SIG-M5 treated with dmso at 0.1 percent for 504 hours (cell line): ENCODE results near the gene SFI1.
"Not testable (repeated sequence)": the region's sequence is repeated elsewhere in the genome, so short reads cannot be mapped to it uniquely, and the experiment has no call there.

ENCODE experiments used
- DNase-seq: peaks from one replicate; lab custom pipeline; 2025; ENCODE audit not compliant: unreplicated experiment; lab: John Stamatoyannopoulos, UW

SFI1 gene

DNA sequence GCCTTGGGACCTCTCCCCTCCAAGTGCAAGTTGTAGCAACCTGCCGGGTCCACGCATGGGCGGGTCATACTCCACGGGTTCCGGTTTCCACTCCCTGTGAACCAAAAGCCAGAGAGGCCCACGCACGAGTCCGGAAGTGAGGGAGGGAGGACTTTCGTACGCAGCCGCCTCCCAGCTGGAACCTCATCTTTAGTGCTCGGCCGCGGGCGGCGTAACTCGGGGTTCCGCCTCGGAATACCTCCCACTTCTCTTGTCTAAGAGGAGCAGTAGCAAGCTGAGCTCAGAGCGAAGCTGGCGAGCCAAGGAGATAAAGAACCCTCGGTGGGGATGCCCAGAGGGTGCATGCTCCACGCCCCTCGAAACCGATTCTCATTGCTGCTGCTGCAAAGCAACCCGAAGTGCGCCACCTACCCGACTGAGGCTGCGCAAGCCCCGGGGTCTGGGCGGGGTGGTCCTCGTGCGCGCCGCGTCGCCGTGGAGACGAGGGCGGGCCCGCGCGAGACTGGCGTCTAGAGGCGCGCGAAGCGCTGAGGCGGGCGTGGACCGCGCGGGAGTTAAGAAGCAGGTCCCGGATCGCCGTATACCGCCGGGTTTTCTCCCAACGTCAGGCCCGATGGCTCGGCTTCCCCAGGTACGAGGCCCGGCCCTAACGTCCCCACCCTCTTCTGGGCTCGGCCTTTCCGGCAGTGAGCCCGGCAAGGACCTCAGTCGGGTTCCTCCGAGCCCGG is at the start of gene SFI1:
Gene SFI1 (plus strand): TSS at position 530 of the 728 bp plus-strand sequence. CDS start 11,749 bp downstream, outside the sequence.
- peak; percentile 89 for DNase-seq

DNA sequence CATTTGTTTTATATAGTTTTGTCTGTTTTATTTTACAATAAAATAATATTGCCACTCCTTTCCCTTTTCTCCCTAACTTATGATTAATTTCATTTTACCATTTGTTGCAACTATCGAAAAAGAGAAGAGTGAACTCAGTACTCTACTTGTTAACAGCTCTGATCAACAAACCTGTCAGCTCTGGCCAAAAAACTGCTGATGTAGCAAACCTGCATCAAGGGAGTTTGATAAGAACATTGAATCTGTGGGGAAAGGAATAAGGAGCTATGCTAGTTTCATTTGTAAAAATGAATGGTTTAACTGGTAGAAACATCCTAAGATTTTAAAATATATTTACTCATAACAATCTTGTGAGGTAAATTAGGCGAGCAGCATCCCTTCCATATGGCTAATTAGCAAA is 49.6 kb upstream of the SFI1 start:
- DNase-seq = no peak

- DNase-seq = no peak
These were observed 49.0 kb upstream of the SFI1 start for GRCh38 chr22:31447337-31447736.

DNA sequence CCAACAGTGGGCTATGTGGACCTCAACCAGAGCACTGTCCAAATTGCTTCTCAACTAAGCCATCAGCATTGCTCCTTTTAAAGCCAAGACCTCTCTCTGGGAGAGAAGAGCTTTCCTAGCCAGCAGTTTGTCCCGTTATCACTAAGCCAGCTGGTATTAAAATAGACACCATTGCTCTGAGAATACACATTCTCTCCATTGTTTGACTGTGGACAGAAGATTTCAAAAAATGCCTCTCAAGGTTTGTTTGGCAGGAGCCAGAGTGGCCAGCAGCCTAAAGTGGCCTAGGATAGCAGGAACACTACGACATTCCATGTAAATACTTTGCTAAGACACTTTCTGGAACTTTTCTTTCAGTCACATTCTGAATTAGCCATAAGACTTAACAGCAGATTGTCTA is 48.0 kb upstream of the SFI1 start:
- no peak for DNase-seq

DNA sequence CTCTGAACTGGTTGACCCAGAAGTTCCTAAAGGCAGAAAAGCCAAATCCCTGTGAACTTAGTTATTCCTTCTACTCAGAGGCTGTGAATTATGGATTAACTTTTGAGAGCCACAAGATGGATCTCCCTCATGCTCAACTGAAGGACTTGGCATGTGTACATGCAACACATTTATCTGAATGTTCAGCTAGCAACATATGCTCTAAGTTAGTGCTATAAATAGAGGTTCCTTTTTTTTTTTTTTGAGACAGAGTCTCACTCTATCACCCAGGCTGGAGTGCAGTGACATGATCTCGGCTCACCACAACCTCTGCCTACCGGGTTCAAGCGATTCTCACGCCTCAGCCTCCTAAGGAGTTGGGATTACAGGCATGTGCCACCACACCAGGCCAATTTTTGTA is 46.8 kb upstream of the SFI1 start:
- peak; percentile 1 for DNase-seq

DNA sequence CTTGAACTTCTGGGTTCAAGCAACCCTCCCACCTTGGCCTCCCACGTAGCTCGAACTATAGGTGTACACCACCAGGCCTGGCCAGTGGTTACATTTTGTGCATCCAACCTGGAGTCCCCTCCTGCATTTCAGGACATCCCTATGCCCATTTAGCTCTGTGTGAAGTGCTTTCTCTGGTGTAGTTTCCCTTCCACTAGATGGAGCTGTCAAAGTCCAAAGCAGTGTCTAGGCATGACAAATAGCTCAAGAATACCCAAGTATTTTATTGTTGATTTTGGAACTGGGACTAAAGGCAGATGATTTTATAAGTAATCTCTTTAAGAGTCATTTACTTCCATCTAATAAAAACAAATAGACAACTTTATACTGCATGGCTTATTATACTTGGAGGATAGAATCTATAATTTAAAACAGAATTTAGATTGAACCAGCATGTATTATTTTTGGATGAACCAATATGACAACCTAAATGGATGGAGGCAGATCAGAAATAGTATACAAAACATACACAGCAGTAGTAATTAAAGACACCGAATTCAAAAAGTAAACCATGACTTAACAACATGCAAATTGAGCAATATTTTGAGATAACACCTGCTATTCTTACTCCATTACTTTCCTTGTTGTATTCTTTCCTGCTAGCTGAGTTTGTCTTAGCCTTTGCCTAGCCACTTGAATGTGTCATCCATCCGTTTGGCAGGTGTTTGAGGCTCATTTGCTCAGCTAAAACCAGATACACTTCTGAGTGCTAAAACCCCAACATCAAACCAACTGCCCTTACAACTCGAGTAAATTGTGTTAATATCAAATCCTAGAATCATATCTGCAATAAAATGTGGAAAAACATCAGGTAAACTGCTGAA is 44.4 kb upstream of the SFI1 start:
- DNase-seq = peak; percentile 56

DNA sequence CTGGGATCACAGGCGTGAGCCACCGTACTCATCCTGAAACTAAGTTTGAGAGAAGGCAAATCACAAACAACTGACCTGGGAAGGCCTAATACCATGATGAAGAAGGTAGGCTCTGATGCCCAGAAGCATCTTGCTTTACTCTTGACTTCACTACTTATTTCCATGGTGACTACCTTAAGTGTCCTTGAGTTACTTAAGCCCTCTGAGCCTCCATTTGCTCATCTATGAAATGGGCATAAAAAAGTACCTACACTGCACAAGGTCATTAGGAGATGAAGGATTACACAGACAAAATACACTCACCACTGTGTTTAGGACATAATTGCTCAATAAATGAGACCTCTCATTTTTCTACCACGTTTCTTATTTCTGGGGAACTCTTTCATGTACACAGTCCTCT is 34.6 kb upstream of the SFI1 start:
- no peak for DNase-seq

DNA sequence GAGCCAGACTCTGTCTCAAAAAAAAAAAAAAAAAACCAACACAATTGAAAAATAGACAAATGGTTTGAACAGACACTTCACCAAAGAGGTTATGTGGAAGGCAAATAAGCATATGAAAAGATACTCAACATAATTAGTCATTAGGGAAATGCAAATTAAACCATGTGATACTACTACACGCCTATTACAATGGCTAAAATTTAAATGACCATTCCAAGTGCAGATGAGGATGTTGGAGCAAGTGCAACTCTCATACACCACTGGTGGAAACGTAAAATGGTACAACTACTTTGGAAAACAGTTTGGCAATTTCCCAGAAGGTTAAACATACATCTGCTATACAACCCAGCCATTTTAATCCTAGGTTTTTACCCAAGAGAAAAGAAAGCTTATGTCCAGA is 31.0 kb upstream of the SFI1 start:
- DNase-seq = no peak

DNA sequence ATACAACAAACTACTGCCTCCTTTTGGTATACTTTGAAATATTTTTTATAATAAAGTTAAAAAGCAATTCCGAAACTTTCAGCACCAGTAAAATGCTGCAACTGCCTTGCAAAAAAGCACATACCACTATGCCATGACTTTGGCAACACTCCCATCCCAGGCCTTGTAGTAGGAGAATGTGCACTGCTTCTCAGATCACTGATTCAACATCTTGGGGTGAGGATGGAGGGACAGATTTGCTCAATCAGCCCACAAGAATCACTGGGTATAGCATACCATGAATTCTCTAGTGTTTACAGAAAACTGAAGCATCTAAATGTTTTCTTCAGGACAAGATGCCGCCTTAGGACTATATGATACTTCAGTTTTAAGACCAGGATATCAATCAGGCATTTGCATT is 21.6 kb upstream of the SFI1 start:
- no peak for DNase-seq

DNA sequence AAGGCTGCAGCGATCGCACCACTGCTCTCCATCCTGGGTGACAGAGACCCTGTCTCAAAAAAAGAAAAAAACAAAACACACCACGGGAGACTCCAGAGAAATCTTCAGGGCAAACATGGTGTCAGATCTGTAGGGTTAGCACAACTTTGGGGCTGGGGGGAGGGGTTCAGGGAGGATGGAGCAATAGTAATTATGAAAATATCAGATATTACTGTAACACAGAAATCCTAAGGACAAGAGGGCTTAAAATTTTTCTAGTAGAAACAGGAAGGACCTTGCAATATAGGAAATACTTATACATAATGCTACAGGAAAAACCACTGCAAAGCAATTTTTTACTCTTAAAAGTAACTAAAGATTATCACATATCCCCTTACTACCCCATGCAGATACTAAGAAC is 20.5 kb upstream of the SFI1 start:
- no peak for DNase-seq

DNA sequence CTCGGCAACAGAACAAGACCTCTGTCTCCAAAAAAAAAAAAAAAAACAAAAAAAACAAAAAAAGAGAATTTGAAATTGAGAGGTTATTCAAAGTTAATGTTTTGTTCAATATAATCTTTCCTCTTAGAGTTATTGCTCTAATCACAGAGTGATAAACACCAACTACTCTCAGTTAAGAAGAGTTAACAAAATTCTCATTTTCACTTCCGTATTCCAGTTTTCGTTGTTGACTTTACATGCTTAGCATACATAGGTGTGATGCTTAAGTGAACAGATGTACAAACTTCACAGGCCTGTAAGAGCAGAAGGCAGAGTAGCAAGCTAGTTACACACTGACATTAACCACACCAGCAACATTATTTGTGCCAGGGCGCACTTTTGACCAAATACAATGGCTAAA is 19.0 kb upstream of the SFI1 start:
- DNase-seq = no peak

DNA sequence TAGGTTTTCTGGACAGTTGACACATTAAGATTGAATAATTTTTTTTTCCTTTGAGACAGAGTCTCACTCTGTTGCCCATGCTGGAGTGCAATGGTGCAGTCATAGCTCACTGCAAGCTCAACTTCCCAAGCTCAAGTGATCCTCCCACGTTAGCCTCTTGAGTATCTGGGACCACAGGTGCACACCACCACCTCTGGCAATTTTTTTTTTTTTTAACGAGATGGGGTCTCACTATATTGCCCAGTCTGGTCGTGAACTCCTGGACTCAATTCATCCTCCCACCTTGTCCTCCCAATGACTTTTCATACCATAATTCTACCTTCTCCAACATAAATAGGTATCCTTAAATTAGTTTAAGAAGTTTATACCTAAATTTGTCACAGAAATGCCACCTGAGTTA is 15.2 kb upstream of the SFI1 start:
- no peak for DNase-seq

- DNase-seq = not testable (repeated sequence)
These were observed 13.9 kb upstream of the SFI1 start for GRCh38 chr22:31482470-31482869.

DNA sequence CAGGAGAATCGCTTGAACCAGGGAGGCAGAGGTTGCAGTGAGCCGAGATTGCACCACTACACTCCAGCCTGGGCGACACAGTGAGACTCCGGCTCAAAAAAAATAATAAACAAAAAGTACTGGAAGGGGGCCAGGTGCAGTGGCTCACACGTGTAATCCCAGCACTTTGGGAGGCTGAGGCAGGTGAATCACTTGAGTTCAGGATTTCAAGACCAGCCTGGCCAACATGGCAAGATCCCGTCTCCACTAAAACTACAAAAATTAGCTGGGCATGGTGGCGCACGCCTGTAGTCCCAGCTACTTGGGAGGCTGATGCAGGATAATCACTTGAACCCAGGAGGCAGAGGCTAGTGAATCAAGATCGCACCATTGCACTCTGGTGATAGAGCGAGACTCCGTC is 10.0 kb upstream of the SFI1 start:
- DNase-seq = not testable (repeated sequence)

- DNase-seq = no peak
These were observed 9.4 kb upstream of the SFI1 start for GRCh38 chr22:31486951-31487350.

GRCh38 chr22:31488346-31488883 is 7.9 kb upstream of the SFI1 start:
- no peak for DNase-seq

GRCh38 chr22:31488988-31489617 is 7.2 kb upstream of the SFI1 start:
- no peak for DNase-seq

- DNase-seq = peak; percentile 75
These were observed 6.5 kb upstream of the SFI1 start, which contains the start of gene EIF4ENIF1 for GRCh38 chr22:31489632-31490495. Gene EIF4ENIF1 (minus strand): TSS chr22:31489842. CDS start chr22:31488718, 1,124 bp downstream.

- peak; percentile 95 for DNase-seq
These were observed 5.8 kb upstream of the SFI1 start for GRCh38 chr22:31490496-31490925.

- DNase-seq = no peak
These were observed 4.9 kb upstream of the SFI1 start for GRCh38 chr22:31491218-31491962.
